K562 (cell line): ENCODE data around the gene TMCO1.

Experiments
- MTA2 ChIP-seq: fragments of 450-650 bp; IDR thresholded peaks from 2 replicates; pipeline ENCODE4 v1.6.1; 2016; ENCODE audit warnings: low read depth
- POU5F1 ChIP-seq: fragments of 150-350 bp; IDR thresholded peaks from 2 replicates; pipeline ENCODE4 v1.6.1; 2014; ENCODE audit warnings: borderline replicate concordance, low read length, low read depth, mild to moderate bottlenecking; ENCODE audit not compliant: partially characterized antibody
- SLC30A9 ChIP-seq: fragments of 250-450 bp; sonication (Bioruptor Pico); IDR thresholded peaks from 2 replicates; pipeline ENCODE4 v1.8.0; 2022; ENCODE audit warnings: mild to moderate bottlenecking, moderate library complexity
- TCF7 ChIP-seq: sonication (generic); IDR thresholded peaks from 2 replicates; pipeline ENCODE4 v1.6.1; 2016; ENCODE audit warnings: antibody characterized with exemption, borderline replicate concordance
- ZNF347 ChIP-seq: fragments of 450-650 bp; formaldehyde crosslinking; IDR thresholded peaks from 2 replicates; pipeline ENCODE4 v1.4.0; 2020; ENCODE audit warnings: low read depth, mild to moderate bottlenecking, moderate library complexity
- TF ChIP-seq, protein P1 (sequence below), 3 experiments: IDR thresholded peaks in 2 of 3; conservative IDR thresholded peaks in 1 of 3; 2 replicates each; pipeline ENCODE4 v1.5.1; 2011 to 2012; ENCODE audit warnings: low read length in 3 of 3, mild to moderate bottlenecking in 3 of 3, control low read depth in 2 of 3, improper control_type of control experiment in 1 of 3, inconsistent platforms in 1 of 3, low read depth in 1 of 3, mixed read lengths in 1 of 3, moderate library complexity in 1 of 3; ENCODE audit not compliant: insufficient read depth in 2 of 3

DNA sequence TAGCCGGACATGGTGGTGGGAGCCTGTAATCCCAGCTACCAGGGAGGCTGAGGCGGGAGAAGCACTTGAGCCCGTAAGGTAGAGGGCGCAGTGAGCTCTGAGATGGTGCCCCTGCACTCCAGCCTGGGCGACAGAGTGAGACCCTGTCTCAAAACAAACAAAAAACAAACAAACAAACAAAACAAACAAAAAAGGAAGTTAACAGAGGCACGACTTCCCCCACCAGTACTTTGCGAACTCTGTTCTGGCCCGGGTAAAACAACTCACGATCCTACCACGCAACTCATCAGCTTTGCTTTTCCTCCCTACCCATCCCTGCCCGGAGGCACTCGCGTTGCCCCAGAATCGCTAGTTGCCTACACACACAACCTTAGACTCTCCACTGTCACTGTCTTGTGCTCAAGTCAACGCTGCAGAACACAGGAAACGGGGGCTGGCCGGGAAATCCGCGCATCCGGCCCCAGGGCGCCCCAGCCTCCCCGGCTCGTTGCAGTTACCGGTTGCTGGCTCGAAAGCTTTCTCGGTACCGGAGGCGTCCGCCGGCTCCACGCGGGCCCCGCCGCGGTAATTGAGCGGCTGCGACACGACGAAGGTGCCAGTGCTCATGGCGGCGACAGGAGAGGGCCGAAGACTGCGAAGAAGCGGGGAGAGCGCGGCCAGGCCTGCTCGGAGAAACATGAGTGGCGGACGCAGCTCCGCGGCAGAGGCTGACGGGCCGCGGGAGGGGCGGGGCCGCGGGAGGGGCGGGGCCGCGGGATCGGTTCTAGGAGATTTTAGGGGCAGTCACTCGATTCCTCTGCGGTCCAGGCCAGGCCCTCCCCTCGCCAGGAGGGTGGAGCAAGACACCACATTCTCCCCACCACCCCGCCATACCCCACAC, 70.5 kb downstream of the TMCO1 start, which contains the start of gene ALDH9A1:
- TF ChIP-seq, protein P1, sequence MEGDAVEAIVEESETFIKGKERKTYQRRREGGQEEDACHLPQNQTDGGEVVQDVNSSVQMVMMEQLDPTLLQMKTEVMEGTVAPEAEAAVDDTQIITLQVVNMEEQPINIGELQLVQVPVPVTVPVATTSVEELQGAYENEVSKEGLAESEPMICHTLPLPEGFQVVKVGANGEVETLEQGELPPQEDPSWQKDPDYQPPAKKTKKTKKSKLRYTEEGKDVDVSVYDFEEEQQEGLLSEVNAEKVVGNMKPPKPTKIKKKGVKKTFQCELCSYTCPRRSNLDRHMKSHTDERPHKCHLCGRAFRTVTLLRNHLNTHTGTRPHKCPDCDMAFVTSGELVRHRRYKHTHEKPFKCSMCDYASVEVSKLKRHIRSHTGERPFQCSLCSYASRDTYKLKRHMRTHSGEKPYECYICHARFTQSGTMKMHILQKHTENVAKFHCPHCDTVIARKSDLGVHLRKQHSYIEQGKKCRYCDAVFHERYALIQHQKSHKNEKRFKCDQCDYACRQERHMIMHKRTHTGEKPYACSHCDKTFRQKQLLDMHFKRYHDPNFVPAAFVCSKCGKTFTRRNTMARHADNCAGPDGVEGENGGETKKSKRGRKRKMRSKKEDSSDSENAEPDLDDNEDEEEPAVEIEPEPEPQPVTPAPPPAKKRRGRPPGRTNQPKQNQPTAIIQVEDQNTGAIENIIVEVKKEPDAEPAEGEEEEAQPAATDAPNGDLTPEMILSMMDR (IDR thresholded peaks at IDR 0.05 in 2 of 3, conservative IDR thresholded peaks at IDR 0.05 in 1 of 3; ENCODE audit: insufficient read depth in 2 of 3, low read depth in 1 of 3, low read length in 3 of 3), result peak; percentile 45 to 64 (median 47)
- no peak; the same call in 1 of the 2 replicates for TF ChIP-seq MTA2
- TF ChIP-seq POU5F1, result no peak
- TF ChIP-seq TCF7, result no peak
- no peak for TF ChIP-seq SLC30A9 (CRISPR knock-in tag)
- TF ChIP-seq ZNF347 (CRISPR knock-in tag), result no peak
